UCSD-AML1 (cell line): ENCODE data around the gene TRIM72.
"Not testable (repeated sequence)": the region's sequence is repeated elsewhere in the genome, so short reads cannot be mapped to it uniquely, and the experiment has no call there.

Experiments
- DNase-seq: peaks from one replicate; lab custom pipeline; 2025; ENCODE audit not compliant: unreplicated experiment; lab: John Stamatoyannopoulos, UW

TRIM72 gene, protein sequence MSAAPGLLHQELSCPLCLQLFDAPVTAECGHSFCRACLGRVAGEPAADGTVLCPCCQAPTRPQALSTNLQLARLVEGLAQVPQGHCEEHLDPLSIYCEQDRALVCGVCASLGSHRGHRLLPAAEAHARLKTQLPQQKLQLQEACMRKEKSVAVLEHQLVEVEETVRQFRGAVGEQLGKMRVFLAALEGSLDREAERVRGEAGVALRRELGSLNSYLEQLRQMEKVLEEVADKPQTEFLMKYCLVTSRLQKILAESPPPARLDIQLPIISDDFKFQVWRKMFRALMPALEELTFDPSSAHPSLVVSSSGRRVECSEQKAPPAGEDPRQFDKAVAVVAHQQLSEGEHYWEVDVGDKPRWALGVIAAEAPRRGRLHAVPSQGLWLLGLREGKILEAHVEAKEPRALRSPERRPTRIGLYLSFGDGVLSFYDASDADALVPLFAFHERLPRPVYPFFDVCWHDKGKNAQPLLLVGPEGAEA

DNA sequence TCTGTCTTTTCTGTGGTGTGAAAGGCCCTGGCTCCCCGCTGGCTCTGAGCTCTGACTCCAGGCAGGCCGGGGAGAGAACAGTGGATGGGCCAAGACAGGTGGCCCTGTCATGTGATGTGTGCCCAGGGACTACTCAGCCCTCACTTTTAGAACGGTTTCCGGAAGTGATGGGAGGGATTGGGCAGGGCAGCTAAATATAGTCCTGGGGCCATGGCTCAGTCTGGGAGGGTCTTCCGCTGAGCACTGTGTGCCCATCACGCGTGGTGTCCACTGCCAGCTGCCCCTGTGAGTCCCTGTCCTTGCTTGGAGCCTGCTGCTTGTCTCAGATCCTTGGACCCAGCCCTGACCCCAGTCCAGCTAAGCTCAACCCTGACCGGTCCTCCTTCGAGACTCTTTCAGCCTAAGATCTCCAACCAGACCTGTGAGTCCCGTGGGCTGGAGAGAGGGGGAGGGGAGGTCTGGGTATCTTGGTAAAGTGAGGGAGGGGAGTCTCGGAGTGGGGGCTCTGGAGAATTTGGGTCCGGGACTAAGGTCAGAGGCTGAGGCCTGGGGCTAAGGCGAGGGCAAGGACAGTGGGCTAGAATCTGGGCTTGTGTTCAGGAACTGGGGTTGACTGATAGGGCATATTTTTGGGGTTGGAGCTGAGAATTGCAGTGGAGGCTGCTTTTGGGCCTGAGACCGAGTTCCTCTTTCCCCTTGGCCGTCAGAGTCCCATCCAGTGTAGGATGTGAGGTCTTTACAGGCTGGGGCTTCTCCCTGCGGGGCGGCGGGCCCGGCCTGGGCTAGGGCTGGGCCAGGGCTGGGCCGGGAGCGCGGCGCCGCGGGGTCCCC, at the start of gene TRIM72:
Gene TRIM72 (plus strand): TSS at position 243 of the 831 bp plus-strand sequence. CDS start 620 bp downstream, outside the sequence.
- DNase-seq, result no peak

DNA sequence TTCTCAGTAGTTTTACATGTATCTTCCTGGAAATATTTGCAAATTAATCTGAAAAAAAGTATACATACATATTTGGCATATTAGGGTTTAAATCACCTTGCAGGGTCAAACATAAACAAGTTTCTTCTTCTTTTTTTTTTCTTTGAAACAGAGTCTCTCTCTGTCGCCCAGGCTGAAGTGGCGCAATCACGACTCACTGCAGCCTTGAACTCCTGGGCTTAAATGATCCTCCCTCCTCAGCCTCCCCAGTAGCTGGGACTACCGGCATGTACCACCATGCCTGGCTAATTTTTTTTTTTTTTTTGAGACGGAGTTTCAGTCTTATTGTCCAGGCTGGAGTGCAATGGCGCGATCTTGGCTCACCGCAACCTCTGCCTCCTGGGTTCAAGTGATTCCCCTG, 46.6 kb upstream of the TRIM72 start:
- no peak for DNase-seq

DNA sequence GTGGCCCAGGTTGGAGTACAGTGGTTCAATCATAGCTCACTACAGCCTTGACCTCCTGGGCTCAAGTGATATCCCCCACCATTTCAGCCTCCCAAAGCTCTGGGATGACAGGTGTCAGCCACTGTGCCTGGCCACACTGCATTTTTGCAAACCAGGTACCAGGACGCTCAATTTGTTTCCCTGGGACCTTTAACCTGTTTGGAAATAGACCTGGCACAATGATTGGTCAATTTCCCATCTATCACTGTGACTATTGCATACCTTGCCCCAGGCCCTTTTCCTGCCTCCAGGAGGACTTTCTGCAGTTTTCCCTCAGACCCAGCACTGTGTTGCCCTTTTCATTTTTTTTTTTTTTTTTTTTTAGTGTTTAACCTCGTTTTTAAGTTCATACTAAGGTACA, 45.1 kb upstream of the TRIM72 start:
- DNase-seq, result no peak

DNA sequence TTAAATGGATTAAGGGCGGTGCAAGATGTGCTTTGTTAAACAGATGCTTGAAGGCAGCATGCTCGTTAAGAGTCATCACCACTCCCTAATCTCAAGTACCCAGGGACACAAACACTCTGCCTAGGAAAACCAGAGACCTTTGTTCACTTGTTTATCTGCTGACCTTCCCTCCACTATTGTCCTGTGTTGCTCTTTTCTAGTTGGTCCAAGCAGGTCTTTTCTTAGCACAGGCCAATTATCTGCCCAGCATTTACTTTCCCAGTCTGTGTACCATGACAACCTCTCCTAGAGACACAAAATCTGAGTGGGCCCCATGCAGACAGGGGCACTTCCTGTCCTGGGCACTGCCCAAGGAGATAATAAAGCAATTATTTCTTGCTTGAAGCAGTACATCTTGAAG, 43.9 kb upstream of the TRIM72 start:
- not testable (repeated sequence) for DNase-seq

DNA sequence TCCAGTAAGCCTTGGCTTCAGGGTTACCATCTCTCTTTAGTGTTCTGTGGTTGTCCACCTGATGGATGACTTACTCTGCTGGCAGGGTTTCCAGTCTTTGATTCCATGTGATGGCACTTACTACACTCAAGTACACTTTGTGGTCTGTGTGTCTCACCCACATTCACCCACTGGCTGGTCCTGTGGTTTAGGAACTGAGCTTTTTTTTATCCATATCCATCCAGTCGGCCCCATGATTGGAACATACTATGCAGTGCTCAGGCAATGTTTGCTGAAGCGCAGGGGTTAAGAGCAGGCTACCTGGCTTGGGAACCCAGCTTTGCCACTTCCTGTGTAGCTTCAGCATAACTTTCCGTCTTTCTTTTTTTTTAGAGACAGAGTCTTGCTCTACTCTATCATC, 36.8 kb upstream of the TRIM72 start:
- no peak for DNase-seq

DNA sequence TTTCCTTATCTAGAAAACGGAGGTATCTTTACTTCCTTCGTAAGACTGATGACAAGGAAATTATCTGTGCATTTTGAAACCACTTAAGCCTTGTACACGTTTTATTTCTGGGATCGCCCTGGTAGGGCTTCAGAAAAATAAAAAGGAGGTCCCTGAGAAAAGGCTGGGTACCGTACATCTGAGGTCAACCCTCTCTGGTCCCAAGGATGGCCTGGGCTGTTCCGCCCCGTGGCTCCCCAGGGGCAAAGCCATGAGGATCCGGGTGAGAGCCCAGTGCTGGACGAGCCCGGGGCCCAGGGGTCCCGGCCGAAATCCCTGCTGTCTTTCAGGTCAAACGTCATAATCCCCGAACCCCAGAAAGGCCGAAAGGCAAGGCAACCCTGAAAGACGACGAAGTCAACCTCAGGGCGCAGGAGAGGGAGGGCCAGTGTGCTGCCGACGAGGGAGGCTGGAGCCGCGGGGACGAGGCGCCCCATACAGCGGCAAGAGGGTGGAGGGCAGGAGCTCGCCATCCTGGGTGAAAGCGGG, 34.6 kb upstream of the TRIM72 start:
- no peak for DNase-seq

DNA sequence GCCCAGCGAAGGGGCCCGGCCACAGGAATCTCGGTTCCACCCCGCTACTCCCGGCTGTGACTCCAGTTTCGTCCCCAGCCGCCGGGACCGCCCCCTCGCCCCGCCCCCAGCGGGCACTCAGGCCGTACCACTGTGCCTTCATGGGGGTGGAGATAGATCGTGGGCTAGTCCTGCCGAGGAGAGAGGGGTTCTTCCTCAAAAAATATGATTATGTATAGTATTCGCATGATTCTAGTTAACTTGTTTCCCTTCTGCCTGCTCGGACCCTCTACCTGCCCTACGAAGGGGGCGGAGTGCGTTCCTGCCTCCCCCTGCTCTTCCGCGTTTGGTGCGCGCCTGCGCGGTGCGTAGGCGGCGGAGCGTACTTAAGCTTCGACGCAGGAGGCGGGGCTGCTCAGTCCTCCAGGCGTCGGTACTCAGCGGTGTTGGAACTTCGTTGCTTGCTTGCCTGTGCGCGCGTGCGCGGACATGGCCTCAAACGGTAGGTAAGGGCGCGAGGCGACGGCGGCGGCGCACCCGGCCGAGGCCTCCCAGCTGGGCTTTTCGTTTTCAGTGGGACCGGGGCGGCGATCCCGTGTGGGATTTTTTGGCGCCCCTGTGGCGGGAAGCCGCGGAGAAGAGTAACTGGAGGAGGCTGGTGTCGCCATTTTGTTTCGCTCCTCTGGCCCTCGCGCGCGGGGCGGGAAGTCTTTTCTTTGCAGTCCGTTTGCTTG, 34.0 kb upstream of the TRIM72 start, which contains the start of gene FUS:
Gene FUS (plus strand): TSS at position 393 of the 713 bp plus-strand sequence. CDS start 76 bp downstream, at position 469.
- DNase-seq, result peak; percentile 91

DNA sequence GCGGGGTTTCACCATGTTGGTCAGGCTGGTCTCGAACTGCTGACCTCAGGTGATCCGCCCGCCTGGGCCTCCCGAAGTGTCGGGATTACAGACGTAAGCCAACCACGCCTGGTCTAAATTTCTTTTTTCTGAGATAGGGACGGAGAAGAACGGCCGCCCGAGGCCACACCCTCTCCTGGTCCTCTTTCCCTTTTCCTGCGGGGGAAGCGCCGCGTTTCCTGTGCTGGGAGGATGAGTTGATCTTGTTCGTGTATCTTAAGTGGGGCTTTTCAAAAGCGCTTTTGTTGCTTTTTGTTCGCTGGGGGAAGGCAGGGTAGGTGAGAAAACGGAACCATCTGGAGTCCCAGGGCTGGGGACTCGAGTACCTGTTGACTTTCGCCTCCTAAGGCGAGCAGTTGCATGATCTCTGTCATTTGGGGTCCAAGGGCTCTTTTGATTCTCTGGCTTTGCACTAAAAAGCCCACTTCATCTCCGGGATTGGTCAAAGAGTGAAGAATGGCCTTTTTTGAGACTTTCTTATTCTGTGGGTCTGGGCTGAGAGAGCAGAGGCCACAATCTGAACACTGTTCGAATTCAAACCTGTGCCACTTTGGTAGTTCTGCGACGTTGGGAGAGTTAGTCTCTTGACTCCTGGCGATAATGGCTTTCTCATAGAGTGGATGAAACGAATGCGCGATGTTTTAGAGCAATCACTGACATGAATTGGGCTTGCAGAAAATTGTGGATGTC, 32.7 kb upstream of the TRIM72 start:
- peak; percentile 42 for DNase-seq

DNA sequence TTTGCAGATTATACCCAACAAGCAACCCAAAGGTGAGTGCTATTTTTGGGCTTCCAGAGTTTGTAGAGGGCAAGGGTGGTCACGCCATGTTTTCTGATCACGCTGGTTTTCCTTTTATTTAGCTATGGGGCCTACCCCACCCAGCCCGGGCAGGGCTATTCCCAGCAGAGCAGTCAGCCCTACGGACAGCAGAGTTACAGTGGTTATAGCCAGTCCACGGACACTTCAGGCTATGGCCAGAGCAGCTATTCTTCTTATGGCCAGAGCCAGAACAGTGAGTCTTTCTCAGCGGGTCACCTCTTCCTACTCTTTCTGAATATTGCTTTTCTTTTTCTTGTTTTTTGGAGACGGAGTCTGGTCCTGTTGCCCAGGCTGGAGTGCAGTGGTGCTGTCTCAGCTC, 31.5 kb upstream of the TRIM72 start:
- DNase-seq, result no peak

DNA sequence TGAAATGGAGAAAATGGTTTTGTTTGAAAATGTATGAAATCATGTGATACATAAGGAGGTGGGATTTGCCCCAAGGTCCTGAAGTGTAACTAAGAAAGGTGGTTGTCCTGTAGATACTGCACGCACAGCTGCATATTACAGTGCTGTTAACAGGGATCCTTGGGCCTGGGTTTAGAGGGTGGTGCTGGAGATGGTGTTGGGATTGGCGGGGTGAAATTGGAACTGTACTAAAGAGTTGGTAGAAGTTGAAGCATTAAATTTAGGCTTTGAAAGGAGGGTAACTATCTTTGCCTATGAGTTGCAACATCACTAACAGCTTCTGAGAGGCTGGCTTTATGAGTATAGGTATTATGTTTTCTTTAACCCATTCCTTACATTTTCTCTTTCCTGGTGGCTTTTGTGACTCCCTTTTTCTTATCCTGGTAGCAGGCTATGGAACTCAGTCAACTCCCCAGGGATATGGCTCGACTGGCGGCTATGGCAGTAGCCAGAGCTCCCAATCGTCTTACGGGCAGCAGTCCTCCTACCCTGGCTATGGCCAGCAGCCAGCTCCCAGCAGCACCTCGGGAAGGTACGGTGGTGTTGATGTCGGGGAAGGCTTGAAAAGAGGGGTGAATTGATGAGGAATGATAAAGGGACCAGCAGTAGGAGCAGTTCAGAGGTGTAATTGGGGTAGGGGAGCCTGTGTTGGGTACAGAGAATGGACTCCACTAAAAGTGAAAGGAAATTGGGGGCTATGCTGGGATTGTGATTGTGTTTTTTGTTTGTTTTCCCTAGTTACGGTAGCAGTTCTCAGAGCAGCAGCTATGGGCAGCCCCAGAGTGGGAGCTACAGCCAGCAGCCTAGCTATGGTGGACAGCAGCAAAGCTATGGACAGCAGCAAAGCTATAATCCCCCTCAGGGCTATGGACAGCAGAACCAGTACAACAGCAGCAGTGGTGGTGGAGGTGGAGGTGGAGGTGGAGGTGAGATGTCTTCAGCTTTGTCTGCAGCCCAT, 30.2 kb upstream of the TRIM72 start:
- no peak for DNase-seq

DNA sequence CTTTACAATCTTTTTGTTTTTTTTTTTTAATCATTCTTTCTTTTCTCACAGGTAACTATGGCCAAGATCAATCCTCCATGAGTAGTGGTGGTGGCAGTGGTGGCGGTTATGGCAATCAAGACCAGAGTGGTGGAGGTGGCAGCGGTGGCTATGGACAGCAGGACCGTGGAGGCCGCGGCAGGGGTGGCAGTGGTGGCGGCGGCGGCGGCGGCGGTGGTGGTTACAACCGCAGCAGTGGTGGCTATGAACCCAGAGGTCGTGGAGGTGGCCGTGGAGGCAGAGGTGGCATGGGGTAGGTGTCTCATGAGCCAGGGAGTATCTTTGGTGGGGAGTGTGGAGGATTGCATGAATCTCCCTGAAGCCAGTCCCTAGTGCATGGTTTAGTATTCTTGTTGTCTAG, 29.0 kb upstream of the TRIM72 start:
- DNase-seq, result no peak

DNA sequence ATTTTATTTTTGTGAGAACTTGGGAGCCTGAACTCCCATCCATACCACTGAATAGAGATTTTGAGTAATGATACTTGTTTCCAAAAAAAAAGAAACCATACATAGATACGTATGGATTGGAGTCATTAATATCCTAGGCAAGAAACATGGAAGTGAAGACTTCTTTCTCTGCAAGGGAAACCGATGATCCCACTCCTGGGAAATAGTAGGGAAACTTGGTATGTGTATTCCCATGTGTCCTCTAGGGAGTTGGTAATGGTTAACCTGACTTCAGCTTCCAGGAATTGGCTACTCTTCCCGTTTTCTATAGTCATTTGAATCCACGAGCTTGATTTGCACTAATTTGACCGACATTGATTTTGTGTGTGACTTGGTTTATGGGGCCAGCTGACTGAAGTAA, 28.6 kb upstream of the TRIM72 start:
- no peak for DNase-seq

DNA sequence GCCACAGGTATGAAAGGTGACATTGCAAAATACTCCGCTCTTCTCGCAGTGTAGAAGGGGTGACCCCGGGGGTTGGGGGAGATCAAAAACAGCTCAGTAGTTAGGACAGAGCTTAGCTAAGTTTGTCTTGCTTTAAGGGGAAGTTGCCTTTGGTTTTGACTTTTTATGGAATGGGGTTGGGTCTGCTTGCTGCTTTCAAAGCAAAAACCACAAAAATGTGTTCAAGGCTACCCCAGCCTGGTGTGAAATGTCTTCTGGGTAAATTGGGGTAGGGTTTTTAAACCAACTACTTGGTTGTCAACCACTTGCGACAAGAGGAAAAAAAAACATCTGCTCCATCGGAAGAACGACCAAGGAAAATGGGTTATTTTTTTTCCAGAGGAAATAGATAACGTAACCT, 27.7 kb upstream of the TRIM72 start:
- no peak for DNase-seq

DNA sequence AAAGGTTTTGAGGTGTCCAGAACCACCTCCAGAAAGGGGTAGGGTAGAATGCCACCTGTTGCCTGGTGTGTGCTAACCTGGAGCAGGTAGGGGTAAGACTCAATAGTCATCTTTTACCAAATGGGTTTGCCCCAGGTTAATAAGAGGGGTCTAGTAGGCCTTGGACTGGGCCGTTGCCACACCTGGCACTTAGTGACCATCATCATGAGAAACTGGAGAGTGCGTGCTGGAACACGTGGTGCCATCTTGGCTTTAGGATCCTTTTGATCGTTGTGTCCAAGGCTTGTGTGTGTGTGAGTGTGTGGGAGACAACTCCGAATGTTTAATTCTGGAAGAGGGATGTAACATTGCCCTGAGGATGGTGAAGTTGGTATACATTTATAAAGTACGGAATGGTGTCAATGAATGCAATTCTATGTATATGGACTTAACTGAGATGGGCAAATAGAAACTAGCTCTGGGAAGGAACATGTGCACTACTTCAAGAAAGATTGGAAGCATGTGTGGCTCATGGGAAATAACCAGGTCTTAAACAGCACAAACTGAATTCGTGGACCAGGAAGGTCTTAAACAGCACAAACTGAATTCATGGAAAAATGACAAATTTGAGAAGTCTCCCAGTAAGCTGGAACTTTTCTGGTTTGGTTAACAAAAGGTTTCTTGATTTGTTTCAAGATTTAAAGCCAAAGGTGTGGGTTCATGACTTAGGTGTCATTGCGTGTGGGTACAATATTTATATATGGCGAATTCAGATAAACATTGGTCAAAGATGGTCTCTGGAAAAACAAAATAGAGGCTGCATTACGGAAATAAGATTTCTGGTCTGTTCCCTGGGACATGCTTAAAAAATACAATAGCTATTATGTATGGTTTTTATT, 26.8 kb upstream of the TRIM72 start:
- DNase-seq, result no peak

DNA sequence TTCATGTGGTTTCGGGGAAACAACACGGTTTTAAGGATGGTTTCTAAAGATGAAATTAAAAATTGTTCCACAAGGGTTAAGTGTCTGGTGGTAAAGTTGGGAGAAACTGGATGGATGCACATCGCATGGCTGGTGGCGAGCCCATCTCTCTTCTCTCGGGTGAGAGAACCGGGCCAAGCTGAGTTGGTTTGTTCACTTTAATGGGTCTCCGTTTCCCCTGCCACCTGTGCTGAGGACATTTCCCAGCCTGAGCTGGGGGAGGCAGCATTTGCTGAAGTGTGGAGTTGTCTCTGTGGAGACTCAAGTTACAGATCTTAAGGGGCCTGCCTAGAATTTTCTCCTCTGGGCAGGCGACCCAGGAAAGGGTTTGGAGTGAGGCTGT, 26.1 kb upstream of the TRIM72 start:
- no peak for DNase-seq

DNA sequence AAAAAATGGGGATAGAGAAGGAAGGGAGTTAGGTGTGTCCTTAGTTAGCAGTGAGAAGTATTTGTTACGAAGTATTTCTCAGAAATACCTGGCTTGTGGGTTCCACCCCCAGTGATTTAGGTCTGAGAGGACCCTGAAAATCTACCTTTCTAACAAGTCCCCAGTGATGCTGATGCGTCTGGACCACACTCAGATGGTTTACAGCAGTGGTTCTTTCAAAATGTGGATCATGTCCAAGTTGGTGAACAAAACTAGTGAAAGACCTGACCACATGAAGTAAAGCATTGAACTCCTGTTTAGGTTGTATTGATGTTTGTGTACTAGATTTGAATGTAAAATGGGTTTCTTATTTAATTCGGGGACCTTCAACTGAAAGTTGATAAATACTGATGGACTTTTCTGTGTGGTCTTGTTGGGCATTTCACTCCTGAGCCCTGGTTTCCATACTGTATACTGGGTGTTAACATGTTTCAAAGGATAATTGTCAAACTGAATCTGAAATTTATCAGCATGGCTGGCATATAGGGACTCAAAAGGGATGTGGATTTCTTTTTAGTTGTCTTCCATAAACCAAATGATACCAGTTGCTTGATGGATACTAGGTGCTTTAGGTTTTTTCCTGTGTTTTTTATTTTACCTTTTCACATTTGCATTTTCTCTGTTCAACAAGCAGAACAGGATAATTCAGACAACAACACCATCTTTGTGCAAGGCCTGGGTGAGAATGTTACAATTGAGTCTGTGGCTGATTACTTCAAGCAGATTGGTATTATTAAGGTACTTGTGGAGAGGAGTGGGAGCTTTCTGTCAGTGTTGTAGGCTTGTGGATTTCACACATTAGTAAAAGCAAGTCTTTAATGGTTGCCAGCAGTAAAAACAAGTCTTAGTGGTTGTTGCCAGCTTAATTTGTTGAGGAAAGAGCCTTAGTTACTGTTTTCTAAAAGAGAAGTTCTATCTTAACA, 25.2 kb upstream of the TRIM72 start:
- DNase-seq, result no peak

DNA sequence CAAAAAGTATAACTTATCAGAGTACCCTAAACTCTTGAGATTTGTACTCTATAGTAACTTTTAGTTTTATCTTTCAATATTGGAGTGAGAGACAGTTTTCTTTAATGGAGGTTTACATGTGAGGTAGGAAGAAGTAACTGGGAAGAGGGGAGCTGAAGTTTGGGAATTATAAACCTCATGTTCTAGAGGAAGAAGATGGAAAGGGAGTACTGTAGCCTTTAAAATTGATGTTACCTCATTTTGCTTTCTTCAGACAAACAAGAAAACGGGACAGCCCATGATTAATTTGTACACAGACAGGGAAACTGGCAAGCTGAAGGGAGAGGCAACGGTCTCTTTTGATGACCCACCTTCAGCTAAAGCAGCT, 24.5 kb upstream of the TRIM72 start:
- no peak for DNase-seq
